Activated gamma-delta T cell treated with Interleukin-2 at 50 U/mL for 16 hours (primary cell): ENCODE measurements around the gene ADAMTS2.

Source experiments
- DNase-seq: peaks from one replicate; pipeline ENCODE4 v3.0.0-alpha.2; 2020

ADAMTS2 gene

GRCh38 chr5:179371681-179372680, 26.7 kb upstream of the ADAMTS2 start:
- DNase-seq = no peak

GRCh38 chr5:179371121-179371510, 25.9 kb upstream of the ADAMTS2 start:
- DNase-seq = no peak

- no peak for DNase-seq
Measured at GRCh38 chr5:179370490-179371120, 25.3 kb upstream of the ADAMTS2 start.

- DNase-seq = no peak
Measured at GRCh38 chr5:179369530-179369884, 24.2 kb upstream of the ADAMTS2 start.

- no peak for DNase-seq
Measured at GRCh38 chr5:179368806-179369529, 23.7 kb upstream of the ADAMTS2 start.

- no peak for DNase-seq
Measured at GRCh38 chr5:179368126-179368805, 23.0 kb upstream of the ADAMTS2 start.

GRCh38 chr5:179367491-179367890, 22.2 kb upstream of the ADAMTS2 start:
- no peak for DNase-seq

GRCh38 chr5:179362355-179362754, 17.1 kb upstream of the ADAMTS2 start:
- DNase-seq = no peak

- DNase-seq = no peak
Measured at GRCh38 chr5:179361037-179361603, 15.9 kb upstream of the ADAMTS2 start.

GRCh38 chr5:179357031-179357430, 11.8 kb upstream of the ADAMTS2 start:
- DNase-seq = no peak

GRCh38 chr5:179355976-179356974, 11.0 kb upstream of the ADAMTS2 start:
- no peak for DNase-seq

- no peak for DNase-seq
Measured at GRCh38 chr5:179354305-179354882, 9.1 kb upstream of the ADAMTS2 start.

- DNase-seq = no peak
Measured at GRCh38 chr5:179348843-179349242, 3.6 kb upstream of the ADAMTS2 start.

- DNase-seq = no peak
Measured at GRCh38 chr5:179348011-179348530, 2.8 kb upstream of the ADAMTS2 start.

- DNase-seq = no peak
Measured at GRCh38 chr5:179347581-179347980, 2.3 kb upstream of the ADAMTS2 start.

GRCh38 chr5:179346875-179347274, 1.6 kb upstream of the ADAMTS2 start:
- no peak for DNase-seq

- no peak for DNase-seq
Measured at GRCh38 chr5:179346401-179346800, 1.1 kb upstream of the ADAMTS2 start.

- no peak for DNase-seq
Measured at GRCh38 chr5:179345183-179345432, 153 bp downstream of the ADAMTS2 start.

- DNase-seq = no peak
Measured at GRCh38 chr5:179344431-179345182, 654 bp downstream of the ADAMTS2 start.
